ENCODE measurements around the gene PASD1.
"Not testable (repeated sequence)": the region's sequence is repeated elsewhere in the genome, so short reads cannot be mapped to it uniquely, and the experiment has no call there.

PASD1 gene, protein sequence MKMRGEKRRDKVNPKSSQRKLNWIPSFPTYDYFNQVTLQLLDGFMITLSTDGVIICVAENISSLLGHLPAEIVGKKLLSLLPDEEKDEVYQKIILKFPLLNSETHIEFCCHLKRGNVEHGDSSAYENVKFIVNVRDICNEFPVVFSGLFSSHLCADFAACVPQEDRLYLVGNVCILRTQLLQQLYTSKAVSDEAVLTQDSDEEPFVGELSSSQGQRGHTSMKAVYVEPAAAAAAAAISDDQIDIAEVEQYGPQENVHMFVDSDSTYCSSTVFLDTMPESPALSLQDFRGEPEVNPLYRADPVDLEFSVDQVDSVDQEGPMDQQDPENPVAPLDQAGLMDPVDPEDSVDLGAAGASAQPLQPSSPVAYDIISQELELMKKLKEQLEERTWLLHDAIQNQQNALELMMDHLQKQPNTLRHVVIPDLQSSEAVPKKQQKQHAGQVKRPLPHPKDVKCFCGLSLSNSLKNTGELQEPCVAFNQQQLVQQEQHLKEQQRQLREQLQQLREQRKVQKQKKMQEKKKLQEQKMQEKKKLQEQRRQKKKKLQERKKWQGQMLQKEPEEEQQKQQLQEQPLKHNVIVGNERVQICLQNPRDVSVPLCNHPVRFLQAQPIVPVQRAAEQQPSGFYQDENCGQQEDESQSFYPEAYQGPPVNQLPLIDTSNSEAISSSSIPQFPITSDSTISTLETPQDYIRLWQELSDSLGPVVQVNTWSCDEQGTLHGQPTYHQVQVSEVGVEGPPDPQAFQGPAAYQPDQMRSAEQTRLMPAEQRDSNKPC

DNA sequence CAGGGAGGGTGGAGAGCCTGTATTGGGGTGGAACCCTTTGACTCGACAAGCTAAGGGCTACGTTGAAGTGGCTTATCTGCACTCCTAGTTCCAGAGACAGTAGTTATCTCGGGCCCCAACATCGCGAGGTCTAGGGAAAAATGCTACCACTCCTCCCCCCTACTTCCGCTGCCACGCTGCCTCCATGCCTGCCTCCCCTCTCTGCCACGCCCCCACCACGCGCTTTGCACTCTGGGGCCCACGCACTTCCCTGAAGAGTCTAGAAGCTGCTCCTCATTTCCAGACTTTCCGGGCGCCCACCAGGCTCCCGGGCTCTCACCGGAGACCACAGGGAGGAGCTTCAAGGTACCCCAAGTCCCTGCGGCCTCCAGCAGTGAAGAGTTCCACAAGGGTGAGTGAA, at the start of gene PASD1:
Gene PASD1, plus strand, starts transcription at position 227 of the 400 bp plus-strand sequence. CDS start 37,879 bp downstream, outside the sequence.
- no peak for DNase-seq (ENCODE audit: low read depth)

DNA sequence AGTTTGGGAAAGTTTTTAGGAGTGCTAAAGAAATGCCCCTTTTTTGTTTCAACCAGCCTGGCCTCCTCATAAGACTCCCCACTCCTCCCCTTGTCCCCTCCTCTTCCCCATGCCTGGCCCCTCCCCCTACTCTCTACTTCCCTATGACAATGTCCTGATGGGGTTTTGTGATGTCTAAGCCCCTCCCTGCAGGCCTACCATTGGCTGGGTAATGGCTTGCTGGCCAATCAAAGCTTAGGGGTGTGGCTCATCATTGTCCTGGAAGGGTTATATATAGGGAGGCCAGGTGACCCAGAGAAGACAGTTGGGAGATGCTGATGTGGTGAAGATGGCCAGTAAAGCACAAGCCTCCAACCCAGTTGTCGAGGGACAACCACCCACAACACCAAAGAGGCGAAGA, 48.2 kb upstream of the PASD1 start:
- no peak for DNase-seq (ENCODE audit: low read depth)

DNA sequence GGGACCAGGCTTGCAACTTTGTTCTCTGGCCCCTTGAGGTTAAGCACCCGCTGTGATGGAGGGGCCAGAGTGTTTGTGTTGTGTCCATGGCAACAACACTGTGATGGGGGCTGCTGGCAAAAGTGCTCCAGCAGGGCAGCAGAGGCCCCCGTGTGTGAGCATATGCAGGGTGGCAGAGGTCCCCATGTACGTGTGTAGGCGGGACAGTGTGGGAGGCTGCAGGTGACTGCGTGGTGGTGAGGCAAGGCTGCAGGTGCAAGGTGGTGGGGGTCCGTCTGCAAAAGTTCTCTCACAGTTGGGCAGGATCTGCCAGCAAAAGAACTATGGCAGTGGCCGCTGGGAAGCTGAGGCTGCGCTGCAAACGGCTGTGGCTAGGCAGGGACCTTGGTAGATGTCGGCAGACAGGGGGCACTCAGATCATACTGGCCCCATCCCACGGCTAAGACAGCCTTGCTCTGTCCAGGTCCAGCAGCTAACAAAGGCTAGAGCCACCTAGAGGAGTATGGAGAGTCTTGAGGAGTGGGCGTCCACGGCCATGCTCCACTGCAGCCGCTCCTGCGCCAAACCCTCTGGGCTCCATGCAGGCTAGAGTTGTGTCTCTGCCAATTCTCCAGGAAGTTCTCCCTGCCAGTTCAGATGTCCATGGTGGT, 46.8 kb upstream of the PASD1 start:
- DNase-seq (ENCODE audit: low read depth), result no peak

DNA sequence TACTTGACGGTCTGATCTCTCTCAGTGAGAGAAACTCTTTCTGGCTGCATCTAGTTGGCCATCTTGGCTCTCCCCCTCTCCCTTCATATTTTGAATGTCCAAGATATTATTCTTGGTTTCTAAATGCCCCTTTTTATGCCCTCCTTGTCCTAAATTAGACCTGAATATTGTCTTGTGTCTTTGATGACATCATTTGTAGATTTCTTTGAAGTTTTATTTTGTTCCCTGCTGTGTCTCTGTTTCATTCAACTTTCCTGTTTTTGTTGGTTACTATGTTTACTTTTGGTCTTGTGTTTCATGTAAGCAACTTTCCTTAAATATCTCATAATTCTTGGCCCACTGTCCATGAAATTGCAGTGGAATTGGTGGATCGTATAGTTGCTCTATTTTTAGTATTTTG, 46.1 kb upstream of the PASD1 start:
- DNase-seq (ENCODE audit: low read depth), result no peak

DNA sequence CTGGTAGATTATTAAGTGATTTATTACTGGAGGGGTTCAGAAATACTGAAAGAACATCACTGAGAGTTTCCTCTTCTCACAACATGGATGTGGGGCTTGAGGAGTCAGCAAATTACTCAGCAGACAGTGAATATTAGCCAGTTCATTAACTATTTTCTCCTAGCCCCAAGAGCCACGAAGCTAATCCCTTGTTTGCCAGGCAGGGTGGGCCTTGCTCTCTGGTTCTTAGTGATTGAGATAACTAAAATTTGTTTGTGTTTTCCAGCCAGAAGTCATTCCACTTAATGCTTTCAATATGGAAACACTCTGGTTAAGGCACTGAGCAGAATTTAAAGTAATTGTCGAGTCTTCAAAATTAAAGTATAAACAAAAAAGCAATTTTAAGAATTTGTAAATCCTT, 40.1 kb upstream of the PASD1 start:
- DNase-seq (ENCODE audit: low read depth), result no peak

DNA sequence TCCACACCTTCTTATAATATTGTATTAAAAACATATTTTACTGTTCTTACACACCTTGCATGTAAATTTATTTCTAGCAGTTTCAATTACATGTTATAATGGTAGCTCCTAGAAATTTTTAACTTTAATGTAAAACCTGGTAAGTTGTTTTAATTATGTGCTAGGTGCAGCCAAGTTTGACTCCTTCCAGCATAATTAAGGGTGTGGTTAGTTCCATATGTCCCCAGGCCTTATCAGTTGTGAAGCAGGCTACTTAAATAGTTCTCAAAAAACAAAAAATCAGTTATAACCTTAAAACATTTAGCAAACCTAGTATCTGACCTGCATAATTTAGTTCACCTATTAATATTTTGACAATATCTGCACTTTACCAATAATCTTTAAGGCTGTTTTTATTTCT, 26.9 kb upstream of the PASD1 start:
- no peak for DNase-seq (ENCODE audit: low read depth)

DNA sequence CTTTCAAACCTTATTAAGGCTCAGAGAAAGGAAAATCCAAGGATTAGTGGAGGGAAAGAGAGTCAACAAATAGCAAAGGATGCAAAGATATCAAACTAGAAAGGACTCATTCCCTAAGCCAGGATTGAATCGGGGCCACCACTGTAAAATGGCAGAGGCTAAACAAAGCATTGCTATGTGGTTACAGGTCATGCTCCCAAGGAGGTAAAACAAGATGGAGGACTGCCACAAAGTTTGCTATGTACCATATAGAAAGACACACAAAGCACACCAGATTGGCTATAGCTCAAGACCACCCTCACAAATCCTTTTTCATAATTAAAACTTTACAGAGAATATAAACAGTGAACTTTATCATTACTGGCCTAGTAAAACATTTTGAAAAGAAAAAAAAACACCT, 25.9 kb upstream of the PASD1 start:
- no peak for DNase-seq (ENCODE audit: low read depth)

DNA sequence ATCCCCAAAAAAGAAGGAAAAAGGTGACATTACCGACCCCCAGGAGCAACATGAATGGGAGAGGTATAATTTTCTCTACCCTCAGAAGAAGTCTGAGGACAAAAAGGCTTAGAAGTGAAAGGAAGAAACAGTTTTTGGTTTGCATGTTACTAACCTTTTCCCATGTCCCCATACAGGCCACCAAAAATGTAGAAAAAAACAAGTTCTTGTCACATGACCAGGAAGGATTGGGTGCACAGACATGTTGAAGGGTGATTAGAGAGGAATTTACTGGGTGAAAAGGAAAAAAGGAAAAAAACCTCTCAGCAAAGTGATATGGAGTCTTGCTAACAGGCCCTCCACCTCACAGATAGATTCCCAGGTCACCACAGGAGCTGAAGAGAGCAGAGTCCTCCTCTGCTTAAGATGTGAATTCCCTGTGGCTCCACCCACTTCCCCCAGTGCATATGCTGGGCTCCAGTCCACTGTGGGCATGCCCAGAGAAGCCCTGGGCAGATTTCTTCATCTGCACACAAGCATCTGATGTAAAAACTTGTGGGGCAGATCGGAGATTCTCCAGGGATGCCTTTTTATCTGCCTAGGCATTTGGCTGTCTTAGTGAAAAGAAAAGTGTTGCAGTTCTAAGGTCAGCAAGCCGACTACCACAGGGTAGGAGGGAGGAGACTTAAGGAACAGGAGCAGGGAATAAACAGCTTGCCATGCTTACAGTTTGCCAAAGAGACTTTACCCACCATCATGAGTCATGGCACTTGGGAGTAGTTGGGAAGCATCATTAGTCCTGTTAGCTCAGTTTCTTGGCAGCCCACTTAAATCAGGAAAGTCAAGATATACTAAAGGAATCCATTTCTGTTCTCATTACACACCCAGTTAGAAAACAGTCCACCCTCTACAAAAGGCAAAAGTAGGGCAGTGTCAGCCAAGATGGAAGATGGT, 25.0 kb upstream of the PASD1 start:
- DNase-seq (ENCODE audit: low read depth), result no peak

DNA sequence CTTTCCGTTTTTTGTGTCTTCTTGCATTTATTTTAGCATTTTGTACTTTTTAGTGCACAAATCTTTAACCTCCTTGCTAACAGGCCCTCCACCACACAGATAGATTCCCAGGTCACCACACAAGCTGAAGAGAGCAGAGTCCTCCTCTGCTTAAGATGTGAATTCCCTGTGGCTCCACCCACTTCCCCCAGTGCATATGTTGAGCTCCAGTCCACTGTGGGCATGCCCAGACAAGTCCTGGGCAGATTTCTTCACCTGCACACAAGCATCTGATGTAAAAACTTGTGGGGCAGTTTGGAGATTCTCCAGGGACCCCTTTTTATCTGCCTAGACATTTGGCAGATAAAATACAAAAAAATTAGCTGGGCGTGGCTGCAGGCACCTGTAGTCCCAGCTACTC, 19.8 kb upstream of the PASD1 start:
- DNase-seq (ENCODE audit: low read depth), result no peak

DNA sequence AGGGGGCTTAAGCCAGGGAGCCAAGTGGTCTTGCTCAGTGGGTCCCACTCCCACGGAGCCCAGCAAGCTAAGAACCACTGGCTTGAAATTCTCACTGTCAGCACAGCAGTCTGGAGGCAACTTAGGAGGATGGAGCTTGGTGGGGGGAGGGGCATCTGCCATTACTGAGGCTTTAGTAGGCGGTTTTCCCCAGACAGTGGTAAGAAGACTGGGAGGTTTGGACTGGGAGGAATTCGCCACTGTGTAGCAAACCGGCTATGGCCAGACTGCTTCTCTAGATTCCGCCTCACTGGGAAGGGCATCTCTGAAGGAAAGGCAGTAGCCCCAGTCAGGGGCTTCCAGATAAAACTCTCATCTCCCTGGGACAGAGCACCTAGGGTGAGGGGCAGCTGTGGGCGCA, 17.2 kb upstream of the PASD1 start:
- not testable (repeated sequence) for DNase-seq (ENCODE audit: low read depth)

DNA sequence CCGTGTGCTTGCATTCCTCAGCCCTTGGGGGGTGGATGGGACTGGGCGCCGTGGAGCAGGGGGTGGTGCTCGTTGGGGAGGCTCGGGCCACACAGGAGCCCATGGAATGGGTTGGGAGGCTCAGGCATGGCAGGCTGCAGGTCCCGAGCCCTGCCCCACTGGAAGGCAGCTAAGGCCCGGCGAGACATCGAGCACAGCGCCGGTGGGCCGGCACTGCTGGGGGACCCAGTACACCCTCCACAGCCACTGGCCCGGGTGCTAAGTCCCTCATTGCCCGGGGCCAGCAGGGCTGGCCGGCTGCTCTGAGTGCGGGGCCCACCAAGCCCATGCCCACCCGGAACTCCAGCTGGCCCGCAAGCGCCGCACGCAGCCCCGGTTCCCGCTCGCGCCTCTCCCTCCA, 12.3 kb upstream of the PASD1 start:
- DNase-seq (ENCODE audit: low read depth), result not testable (repeated sequence)

DNA sequence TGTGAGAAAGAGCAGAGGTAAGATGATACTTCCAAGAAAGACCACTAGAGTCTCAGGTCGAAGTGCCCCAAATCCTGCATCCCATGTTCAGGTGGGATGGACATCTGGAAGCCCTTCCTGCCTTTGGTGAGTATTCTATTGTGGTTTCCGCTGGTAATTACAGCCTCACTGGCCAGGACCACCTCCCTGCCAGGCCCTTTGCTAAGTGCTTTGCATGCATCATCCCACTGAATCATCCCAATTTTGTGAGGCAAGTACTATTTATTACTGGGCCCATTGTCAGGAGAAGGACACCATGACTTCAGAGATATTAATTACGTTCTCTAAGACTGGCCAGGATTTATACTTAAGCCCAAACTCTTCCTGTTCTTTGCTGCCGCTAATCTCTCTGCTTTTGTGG, 10.7 kb upstream of the PASD1 start:
- no peak for DNase-seq (ENCODE audit: low read depth)

DNA sequence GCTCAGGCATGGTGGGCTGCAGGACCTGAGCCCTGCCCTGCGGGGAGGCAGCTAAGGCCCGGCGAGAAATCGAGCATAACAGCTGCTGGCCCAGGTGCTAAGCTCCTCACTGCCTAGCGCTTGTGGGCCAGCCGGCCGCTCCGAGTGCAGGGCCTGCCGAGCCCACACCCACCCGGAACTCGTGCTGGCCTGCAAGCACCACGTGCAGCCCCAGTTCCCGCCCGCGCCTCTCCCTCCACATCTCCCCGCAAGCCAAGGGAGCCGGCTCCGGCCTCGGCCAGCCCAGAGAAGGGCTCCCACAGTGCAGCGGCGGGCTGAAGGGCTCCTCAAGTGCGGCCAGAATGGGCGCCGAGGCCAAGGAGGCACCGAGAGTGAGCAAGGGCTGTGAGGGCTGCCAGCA, 8.2 kb upstream of the PASD1 start:
- DNase-seq (ENCODE audit: low read depth), result not testable (repeated sequence)

DNA sequence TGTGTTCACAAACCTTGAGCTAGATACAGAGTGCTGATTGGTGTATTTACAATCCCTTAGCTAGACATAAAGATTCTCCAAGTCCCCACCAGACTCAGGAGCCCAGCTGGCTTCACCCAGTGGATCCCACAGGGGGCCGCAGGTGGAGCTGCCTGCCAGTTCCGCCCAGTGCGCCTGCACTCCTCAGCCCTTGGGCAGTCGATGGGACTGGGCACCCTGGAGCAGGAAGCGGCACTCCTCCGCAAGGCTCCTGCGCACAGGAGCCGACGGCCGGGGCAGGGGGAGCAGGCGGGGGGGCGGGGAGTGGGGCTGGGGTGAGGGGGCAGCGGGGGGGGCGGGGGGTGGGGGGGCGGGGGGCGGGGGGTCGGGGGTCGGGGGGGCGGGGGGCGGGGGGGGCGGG, 990 bp upstream of the PASD1 start:
- not testable (repeated sequence) for DNase-seq (ENCODE audit: low read depth)

DNA sequence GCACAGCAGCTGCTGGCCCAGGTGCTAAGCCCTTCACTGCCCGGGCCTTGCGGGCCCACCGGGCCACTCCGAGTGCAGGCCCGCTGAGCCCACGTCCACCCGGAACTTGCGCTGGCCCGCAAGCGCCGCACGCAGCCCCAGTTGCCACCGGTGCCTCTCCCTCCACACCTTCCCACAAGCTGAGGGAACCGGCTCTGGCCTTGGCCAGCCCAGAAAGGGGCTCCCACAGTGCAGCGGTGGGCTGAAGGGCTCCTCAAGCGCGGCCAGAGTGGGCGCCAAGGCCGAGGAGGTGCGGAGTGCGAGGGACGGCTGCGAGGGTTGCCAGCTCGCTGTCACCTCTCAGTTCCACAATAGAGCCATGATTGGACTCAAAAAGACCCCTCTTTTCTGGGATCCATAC, 472 bp upstream of the PASD1 start:
- not testable (repeated sequence) for DNase-seq (ENCODE audit: low read depth)

DNA sequence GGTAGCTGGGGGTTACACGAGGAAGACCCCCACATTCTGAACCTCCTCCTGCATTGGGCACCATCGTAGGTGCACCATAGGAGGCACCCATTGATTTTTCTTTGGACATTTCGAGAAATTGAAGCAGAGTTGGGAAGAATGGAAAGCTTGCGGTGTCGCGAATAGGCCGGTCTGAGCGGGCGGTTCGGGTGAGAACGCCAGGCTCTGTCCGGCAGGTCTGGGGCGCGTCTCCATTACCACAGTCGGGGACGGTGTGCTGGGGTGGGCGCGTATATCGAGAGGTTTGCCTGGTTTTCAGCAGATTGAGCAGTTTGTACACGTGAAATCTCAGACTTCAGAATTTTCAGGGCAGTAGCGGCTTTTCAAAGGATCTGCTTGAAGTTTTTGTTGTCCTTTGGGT, 560 bp downstream of the PASD1 start:
- DNase-seq (ENCODE audit: low read depth), result no peak

DNA sequence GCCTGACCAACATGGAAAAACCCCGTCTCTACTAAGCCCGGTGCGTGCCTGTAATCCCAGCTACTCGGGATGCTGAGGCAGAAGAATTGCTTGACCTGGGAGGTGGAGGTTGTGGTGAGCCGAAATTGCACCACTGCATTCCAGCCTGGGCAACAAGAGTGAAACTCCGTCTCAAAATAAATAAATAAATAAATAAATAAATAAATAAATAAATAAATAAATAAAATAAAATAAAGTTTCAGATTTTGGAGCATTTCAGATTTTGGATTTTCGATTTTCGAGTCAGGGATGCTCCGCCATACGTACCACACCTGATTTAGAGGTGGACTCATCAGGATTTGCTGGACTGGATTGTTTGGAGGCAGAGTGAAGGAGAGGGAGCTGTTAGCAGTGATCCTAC, 3.4 kb downstream of the PASD1 start:
- DNase-seq (ENCODE audit: low read depth), result not testable (repeated sequence)

DNA sequence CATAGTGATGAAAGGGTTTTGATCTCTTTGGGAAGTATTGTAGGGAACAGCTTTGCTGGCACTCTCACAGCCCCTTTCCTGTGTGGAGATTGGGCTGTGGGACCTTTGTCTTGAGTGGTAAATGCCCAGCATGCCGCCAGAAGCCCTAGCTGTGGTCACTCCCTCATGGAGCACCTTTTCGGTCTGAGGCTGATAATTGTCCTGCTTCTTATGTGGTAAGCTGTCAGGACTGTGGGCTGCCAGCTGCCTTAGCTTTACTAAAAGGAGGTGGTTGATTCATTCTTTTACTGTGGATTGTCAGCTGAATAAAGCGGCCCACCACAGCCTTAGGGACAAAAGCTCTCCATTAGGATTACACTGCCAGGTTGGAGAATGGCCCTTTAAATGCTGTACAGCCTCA, 7.1 kb downstream of the PASD1 start:
- no peak for DNase-seq (ENCODE audit: low read depth)

DNA sequence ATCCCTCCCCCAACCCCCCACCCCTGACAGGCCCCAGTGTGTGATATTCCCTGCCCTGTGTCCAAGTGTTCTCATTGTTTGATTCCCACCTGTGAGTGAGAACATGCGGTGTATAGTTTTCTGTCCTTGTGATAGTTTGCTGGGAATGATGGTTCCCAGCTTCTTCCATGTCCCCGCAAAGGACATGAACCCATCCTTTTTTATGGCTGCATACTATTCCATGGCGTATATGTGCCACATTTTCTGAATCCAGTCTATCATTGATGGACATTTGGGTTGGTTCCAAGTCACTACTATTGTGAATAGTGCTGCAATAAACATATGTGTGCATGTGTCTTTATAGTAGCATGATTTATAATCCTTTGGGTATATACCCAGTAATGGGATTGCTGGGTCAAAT, 29.9 kb downstream of the PASD1 start:
- not testable (repeated sequence) for DNase-seq (ENCODE audit: low read depth)

DNA sequence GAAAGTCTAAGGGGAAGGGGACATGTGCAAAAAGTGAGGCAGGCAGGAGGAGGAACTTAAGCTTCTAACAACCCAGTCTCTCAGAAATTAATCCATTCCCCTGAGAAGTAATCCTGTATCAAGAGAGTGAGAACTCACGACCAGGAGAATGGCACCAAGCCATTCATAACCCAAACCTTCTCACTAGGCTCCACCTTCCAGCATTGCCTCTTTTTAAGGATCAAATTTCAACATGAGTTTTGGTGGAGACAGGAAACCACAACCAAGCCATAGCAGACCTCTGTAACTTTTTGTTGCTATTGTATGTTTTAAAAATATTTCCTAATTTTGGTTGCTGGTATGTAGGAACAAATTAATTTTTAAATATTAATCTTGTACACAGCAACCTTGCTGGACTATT, 32.8 kb downstream of the PASD1 start:
- no peak for DNase-seq (ENCODE audit: low read depth)

DNA sequence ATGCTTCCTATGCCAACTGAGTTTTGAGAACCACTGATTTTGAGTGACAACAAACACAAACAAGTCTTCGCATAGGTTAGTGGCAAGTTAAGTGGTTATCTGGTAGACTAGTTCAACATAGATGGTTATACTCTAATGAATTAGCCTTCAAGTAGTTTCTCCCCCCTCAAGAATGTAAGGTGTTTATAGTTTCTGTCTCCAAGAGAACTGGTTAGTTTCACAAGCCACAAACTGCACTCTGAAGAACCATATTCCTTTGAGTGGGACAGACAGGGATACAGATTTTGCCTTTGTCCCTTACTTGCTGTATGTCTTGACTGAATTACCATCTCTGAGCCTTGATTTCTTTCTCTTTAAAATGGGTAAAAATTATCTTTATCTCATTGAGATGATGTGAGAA, 41.5 kb downstream of the PASD1 start:
- DNase-seq (ENCODE audit: low read depth), result no peak

DNA sequence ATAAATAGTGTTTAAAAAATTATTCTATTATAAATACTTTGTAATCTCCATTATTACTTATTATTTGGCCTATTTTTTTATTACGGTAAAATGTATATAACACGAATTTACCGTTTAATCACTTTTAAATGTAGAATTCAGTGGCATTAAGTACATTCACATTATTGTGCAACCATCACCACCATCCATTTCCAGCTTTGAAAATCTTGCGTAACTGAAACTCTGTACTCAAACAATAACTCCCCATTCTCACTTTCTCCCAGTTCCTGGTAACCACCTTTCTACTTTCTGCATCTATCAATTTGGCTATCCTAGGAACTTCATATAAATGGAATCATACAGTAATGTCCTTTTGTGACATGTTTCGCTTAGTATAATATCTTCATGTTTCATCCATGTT, 45.7 kb downstream of the PASD1 start:
- DNase-seq (ENCODE audit: low read depth), result no peak
